ENCODE data around the gene TAF11L14. TPM values are rescaled to one million over a fixed set of nuclear protein-coding genes. Genes with fewer than 3 reads are reported as not detected.

TAF11L14 gene
- total and polyA plus RNA-seq, 2 experiments from 2014 or later: not detected

DNA sequence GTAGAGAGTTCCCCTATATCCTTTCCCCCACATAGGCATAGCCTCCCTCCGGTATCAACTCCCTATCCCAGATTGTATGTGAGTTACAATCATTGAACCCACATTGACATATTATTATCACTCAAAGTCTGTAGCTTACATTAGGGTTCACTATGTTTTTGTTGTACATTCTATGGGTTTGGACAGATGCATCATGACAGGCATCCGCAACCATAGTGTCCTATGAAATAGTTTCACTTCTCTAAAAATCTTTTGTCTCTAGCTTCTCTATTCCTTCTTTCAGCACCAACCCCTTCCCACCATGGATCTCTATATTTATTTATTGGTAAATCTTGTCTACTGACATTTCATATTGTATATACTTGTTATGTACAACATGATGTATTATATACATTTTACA lies 31.6 kb downstream of the TAF11L14 start (continued):
- no peak for TF ChIP-seq CREB1 (CRISPR knock-in tag; IDR thresholded peaks at IDR 0.05; ENCODE audit: low read depth)
- TF ChIP-seq EZH2 (IDR thresholded peaks at IDR 0.05; ENCODE audit: low read depth, unreplicated experiment): no peak
- TF ChIP-seq, protein P1, sequence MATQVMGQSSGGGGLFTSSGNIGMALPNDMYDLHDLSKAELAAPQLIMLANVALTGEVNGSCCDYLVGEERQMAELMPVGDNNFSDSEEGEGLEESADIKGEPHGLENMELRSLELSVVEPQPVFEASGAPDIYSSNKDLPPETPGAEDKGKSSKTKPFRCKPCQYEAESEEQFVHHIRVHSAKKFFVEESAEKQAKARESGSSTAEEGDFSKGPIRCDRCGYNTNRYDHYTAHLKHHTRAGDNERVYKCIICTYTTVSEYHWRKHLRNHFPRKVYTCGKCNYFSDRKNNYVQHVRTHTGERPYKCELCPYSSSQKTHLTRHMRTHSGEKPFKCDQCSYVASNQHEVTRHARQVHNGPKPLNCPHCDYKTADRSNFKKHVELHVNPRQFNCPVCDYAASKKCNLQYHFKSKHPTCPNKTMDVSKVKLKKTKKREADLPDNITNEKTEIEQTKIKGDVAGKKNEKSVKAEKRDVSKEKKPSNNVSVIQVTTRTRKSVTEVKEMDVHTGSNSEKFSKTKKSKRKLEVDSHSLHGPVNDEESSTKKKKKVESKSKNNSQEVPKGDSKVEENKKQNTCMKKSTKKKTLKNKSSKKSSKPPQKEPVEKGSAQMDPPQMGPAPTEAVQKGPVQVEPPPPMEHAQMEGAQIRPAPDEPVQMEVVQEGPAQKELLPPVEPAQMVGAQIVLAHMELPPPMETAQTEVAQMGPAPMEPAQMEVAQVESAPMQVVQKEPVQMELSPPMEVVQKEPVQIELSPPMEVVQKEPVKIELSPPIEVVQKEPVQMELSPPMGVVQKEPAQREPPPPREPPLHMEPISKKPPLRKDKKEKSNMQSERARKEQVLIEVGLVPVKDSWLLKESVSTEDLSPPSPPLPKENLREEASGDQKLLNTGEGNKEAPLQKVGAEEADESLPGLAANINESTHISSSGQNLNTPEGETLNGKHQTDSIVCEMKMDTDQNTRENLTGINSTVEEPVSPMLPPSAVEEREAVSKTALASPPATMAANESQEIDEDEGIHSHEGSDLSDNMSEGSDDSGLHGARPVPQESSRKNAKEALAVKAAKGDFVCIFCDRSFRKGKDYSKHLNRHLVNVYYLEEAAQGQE (IDR thresholded peaks at IDR 0.05; ENCODE audit: unreplicated experiment): no peak
- no peak for TF ChIP-seq ZNF114 (CRISPR knock-in tag; IDR thresholded peaks at IDR 0.05)
- no peak for TF ChIP-seq ZNF331 (CRISPR knock-in tag; IDR thresholded peaks at IDR 0.05; ENCODE audit: low read depth)
- no peak for TF ChIP-seq EZH2phosphoT487 (IDR thresholded peaks at IDR 0.05; ENCODE audit: unreplicated experiment)
- TF ChIP-seq JUNB (IDR thresholded peaks at IDR 0.05; ENCODE audit: unreplicated experiment): no peak
- TF ChIP-seq, protein P2, sequence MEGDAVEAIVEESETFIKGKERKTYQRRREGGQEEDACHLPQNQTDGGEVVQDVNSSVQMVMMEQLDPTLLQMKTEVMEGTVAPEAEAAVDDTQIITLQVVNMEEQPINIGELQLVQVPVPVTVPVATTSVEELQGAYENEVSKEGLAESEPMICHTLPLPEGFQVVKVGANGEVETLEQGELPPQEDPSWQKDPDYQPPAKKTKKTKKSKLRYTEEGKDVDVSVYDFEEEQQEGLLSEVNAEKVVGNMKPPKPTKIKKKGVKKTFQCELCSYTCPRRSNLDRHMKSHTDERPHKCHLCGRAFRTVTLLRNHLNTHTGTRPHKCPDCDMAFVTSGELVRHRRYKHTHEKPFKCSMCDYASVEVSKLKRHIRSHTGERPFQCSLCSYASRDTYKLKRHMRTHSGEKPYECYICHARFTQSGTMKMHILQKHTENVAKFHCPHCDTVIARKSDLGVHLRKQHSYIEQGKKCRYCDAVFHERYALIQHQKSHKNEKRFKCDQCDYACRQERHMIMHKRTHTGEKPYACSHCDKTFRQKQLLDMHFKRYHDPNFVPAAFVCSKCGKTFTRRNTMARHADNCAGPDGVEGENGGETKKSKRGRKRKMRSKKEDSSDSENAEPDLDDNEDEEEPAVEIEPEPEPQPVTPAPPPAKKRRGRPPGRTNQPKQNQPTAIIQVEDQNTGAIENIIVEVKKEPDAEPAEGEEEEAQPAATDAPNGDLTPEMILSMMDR (conservative IDR thresholded peaks at IDR 0.05; ENCODE audit: low read depth in 2 of 2): no peak

DNA sequence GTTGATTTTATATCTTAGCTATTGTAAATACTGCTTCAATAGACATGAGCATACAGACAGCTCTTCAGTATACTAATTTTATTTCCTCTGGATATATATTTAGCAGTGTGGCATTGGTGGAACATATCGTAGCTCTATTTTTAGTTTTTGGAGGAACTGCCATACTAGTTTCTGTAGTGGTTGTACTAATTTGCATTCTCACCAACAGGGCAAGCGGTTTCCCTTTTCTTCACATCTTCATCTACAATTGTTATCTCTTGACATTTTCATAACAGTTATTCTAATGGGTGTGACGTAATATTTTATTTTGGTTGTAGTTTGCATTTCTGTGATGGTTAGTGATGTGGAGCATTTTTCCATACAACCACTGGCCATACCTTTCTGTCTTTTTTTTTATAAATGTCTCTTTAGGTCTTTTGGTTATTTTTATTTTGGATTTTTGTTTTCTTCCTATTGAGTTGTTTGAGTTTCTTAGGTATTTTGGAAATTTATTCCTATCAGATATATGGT lies 32.5 kb downstream of the TAF11L14 start:
- H3K4me2 ChIP-seq: no peak overlapping the region
- Mint-ChIP-seq H3K4me3 (no peak overlapping the region), H3K36me3 (ENCODE audit: low read depth) (no peaks in the 10 kb centered on the region), H3K27ac (no peak overlapping the region), H3K4me1 (peaks cover 21% of the 10 kb centered on the region), H3K27me3 (ENCODE audit: insufficient read depth, low read depth, poor library complexity) (peaks cover 6% of the 10 kb centered on the region), H3K9me3 (peaks cover 5% of the 10 kb centered on the region)
- no peak overlapping the region for H3K4me3 ChIP-seq
- no peaks in the 10 kb centered on the region for H3K27me3 ChIP-seq (ENCODE audit: insufficient read depth)
- no peaks in the 10 kb centered on the region for H3K79me2 ChIP-seq (replicated peaks; ENCODE audit: insufficient read depth)
- DNase-seq (ENCODE audit: low spot score) (no peak), ATAC-seq (no peak)
- 0 out of 2 replicates have a peak, but pooled peaks cover 3% of the 10 kb centered on the region for H3K4me1 ChIP-seq (ENCODE audit: insufficient read depth)
- no peak overlapping the region for H2AFZ ChIP-seq
- H3K36me3 ChIP-seq (ENCODE audit: insufficient read depth): no peaks in the 10 kb centered on the region
- no peak overlapping the region for H3K27ac ChIP-seq (ENCODE audit: low read depth)
- no peaks in the 10 kb centered on the region for H3F3A ChIP-seq (replicated peaks; ENCODE audit: low read depth)
- no peaks in the 10 kb centered on the region for H4K20me1 ChIP-seq (replicated peaks; ENCODE audit: insufficient read depth)
- H3K9me2 ChIP-seq (ENCODE audit: insufficient read depth): no peaks in the 10 kb centered on the region
- TF ChIP-seq, protein P2 (conservative IDR thresholded peaks at IDR 0.05; ENCODE audit: low read depth in 2 of 2): no peak
- TF ChIP-seq, protein P1 (IDR thresholded peaks at IDR 0.05; ENCODE audit: unreplicated experiment): no peak
